Liver (tissue), 3 donors: ENCODE data around the gene EME1.
"Not testable (repeated sequence)": the region's sequence is repeated elsewhere in the genome, so short reads cannot be mapped to it uniquely, and the experiment has no call there.

Experiments
- JUND ChIP-seq, 2 donors: IDR thresholded peaks; 2 replicates each; pipeline ENCODE4 v1.6.1; 2016; ENCODE audit warnings: antibody characterized with exemption in 2 of 2
- YY1 ChIP-seq: IDR thresholded peaks from 2 replicates; pipeline ENCODE4 v1.6.1; 2016; ENCODE audit warnings: antibody characterized with exemption, mild to moderate bottlenecking
- ZBTB33 ChIP-seq: IDR thresholded peaks from 2 replicates; pipeline ENCODE4 v1.6.1; 2016; ENCODE audit warnings: antibody characterized with exemption
- TF ChIP-seq, protein P1 (sequence below): fragments of 150-350 bp; IDR thresholded peaks from 2 replicates; pipeline ENCODE4 v1.5.1; 2017; ENCODE audit warnings: improper control_type of control experiment, low read depth, low read length; ENCODE audit not compliant: missing input control
- donor health status: healthy.
- donor health status: healthy.

DNA sequence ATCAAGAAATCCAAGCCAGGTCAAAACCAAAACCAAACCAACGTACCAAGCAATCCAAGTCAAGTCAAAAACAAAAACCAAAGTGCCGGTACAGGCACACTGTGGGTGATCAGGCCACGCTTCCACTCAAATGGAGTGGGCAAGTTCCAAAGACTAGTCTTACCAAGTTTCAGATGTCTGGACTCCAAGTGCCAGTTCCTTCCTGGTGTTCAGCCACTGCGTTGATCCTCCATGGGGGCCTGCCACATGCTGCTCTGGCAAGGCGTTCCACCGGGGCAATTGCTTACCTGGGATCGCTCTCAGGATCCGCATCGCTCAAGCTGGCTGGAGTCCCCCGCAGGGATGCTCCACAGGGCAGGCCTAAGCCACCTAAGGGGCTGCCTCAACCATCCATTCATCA is 46.5 kb downstream of the EME1 start:
- TF ChIP-seq JUND (IDR thresholded peaks at IDR 0.05); YY1; ZBTB33: not testable (repeated sequence)
- TF ChIP-seq, protein P1, sequence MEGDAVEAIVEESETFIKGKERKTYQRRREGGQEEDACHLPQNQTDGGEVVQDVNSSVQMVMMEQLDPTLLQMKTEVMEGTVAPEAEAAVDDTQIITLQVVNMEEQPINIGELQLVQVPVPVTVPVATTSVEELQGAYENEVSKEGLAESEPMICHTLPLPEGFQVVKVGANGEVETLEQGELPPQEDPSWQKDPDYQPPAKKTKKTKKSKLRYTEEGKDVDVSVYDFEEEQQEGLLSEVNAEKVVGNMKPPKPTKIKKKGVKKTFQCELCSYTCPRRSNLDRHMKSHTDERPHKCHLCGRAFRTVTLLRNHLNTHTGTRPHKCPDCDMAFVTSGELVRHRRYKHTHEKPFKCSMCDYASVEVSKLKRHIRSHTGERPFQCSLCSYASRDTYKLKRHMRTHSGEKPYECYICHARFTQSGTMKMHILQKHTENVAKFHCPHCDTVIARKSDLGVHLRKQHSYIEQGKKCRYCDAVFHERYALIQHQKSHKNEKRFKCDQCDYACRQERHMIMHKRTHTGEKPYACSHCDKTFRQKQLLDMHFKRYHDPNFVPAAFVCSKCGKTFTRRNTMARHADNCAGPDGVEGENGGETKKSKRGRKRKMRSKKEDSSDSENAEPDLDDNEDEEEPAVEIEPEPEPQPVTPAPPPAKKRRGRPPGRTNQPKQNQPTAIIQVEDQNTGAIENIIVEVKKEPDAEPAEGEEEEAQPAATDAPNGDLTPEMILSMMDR: not testable (repeated sequence)
